Uterus (tissue), 2 donors: ENCODE results near the gene OPRD1.

Experiments
- POLR2A ChIP-seq, 2 donors: fragments of 450-650 bp; IDR thresholded peaks; one replicate each; pipeline ENCODE4 v1.6.1; 2016; ENCODE audit warnings: antibody characterized with exemption in 2 of 2, mild to moderate bottlenecking in 1 of 2, moderate library complexity in 1 of 2
- TF ChIP-seq, protein P1 (sequence below), 4 experiments: fragments of 200-600 bp in 2 of 4; fragments of 450-650 bp in 2 of 4; sonication (generic) in 2 of 4; IDR thresholded peaks; one replicate each; pipeline ENCODE4 v1.5.1; 2016 to 2019; ENCODE audit warnings: antibody characterized with exemption in 4 of 4, mild to moderate bottlenecking in 2 of 4, moderate library complexity in 1 of 4

GRCh38 chr1:28819020-28819419 lies 7.0 kb downstream of the OPRD1 start:
- TF ChIP-seq, protein P1, sequence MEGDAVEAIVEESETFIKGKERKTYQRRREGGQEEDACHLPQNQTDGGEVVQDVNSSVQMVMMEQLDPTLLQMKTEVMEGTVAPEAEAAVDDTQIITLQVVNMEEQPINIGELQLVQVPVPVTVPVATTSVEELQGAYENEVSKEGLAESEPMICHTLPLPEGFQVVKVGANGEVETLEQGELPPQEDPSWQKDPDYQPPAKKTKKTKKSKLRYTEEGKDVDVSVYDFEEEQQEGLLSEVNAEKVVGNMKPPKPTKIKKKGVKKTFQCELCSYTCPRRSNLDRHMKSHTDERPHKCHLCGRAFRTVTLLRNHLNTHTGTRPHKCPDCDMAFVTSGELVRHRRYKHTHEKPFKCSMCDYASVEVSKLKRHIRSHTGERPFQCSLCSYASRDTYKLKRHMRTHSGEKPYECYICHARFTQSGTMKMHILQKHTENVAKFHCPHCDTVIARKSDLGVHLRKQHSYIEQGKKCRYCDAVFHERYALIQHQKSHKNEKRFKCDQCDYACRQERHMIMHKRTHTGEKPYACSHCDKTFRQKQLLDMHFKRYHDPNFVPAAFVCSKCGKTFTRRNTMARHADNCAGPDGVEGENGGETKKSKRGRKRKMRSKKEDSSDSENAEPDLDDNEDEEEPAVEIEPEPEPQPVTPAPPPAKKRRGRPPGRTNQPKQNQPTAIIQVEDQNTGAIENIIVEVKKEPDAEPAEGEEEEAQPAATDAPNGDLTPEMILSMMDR (IDR thresholded peaks at IDR 0.05) = no peak
- no peak for TF ChIP-seq POLR2A (IDR thresholded peaks at IDR 0.05)
